Measurements from ENCODE around the gene TRIM47. TPM values are rescaled to one million over a fixed set of nuclear protein-coding genes. Genes with fewer than 3 reads are reported as not detected.
A peak's percentile ranks its signal among the peaks of the same experiment; 100 is the strongest.

Gene TRIM47
- total RNA-seq, 2 donors from 2014 or later: 21.3 to 62.9 TPM

DNA sequence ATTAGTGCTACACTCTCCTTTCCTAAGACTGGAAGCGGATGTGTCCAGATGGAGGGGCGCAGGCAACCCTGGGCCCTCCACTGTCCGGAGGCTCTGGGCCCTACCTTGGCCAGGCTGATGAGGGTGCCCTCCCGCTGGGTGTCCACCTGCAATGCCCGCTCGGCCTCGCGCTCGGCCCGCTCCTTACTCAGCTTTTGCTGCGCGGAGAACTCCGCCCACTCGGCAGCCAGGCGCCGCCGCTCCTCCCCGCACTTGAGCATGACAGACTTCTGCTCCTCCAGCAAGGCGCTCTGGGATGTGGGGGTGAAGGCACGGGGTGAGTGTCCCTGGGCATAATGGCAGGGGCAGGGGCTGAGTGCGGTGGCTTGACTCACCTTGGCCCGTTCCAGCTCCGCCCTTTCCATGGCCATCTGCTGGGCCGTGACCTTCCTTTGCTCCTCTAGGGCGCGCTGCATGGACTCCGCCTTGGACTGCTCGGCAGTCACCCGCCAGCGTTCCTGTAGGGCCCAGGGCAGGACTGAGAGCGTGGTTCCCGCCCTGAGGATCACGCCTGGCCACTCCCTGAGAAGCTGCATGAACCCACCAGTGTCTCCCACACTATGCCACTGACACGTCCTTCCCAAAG, 36.4 kb upstream of the TRIM47 start:
- no peak for TF ChIP-seq POLR2AphosphoS5 (IDR thresholded peaks at IDR 0.05)
- TF ChIP-seq, protein P1, sequence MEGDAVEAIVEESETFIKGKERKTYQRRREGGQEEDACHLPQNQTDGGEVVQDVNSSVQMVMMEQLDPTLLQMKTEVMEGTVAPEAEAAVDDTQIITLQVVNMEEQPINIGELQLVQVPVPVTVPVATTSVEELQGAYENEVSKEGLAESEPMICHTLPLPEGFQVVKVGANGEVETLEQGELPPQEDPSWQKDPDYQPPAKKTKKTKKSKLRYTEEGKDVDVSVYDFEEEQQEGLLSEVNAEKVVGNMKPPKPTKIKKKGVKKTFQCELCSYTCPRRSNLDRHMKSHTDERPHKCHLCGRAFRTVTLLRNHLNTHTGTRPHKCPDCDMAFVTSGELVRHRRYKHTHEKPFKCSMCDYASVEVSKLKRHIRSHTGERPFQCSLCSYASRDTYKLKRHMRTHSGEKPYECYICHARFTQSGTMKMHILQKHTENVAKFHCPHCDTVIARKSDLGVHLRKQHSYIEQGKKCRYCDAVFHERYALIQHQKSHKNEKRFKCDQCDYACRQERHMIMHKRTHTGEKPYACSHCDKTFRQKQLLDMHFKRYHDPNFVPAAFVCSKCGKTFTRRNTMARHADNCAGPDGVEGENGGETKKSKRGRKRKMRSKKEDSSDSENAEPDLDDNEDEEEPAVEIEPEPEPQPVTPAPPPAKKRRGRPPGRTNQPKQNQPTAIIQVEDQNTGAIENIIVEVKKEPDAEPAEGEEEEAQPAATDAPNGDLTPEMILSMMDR (IDR thresholded peaks at IDR 0.05): no peak
- TF ChIP-seq POLR2A (IDR thresholded peaks at IDR 0.05): no peak
- no peak for DNase-seq (ENCODE audit: low spot score)
- no peak overlapping the region for H3K27ac ChIP-seq

DNA sequence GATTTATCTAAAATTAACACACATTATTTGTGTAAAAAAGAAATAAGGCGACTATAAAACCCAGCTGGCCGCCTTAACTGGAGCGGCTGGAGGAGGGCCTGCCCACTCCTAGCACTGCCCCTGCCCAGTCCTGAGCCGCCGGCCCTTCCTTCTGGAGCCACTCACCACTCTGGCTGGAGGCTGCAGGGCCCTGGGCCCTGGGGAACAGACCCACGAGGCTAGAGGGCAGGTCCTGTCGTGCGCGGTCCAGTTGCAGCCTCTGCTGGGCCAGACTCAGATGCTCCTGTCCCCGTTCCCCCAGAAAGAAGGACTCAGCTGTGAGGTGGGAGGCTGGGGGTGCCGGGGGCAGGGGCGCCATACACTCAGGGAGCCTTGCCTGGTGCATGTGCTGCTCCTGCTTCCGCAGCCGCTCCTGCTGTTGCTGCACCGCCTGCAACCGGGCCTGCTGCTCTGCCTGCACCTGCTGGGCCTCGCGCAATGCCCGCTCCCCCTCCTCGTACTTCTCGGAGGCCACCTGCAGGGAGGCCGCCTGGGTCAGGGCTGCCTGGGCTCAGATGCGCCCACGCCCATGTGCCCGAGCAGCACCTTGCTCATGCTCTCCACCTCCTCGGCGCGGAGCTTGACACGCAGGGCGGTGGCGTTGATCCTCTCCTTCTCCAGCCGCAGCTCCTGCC, 35.3 kb upstream of the TRIM47 start:
- TF ChIP-seq, protein P1 (IDR thresholded peaks at IDR 0.05): no peak
- TF ChIP-seq POLR2A (IDR thresholded peaks at IDR 0.05) (no peak), POLR2AphosphoS5 (IDR thresholded peaks at IDR 0.05) (no peak)
- WGBS: 94% methylated on average over 32 of the region's 32 CpGs
- Histone ChIP-seq H3K4me1 (replicated peaks) (peaks cover 14% of the 10 kb centered on the region), H3K27ac (no peak overlapping the region), H3K9me3 (no peaks in the 10 kb centered on the region), H3K36me3 (no peaks in the 10 kb centered on the region), H3K4me3 (no peak overlapping the region), H3K27me3 (replicated peaks; ENCODE audit: insufficient read depth) (no peaks in the 10 kb centered on the region)
- no peak for DNase-seq (ENCODE audit: low spot score)
- intact Hi-C loops (cut with DNase I): no loop called here

More for the DNA sequence above, 36.4 kb upstream of the TRIM47 start:
- no peaks in the 10 kb centered on the region for H3K36me3 ChIP-seq
- peaks cover 8% of the 10 kb centered on the region for H3K4me1 ChIP-seq (replicated peaks)
- 93% methylated on average over 34 of the region's 34 CpGs for WGBS
- H3K27me3 ChIP-seq (replicated peaks; ENCODE audit: insufficient read depth): no peaks in the 10 kb centered on the region
- H3K4me3 ChIP-seq: no peak overlapping the region
- H3K9me3 ChIP-seq: no peaks in the 10 kb centered on the region
- intact Hi-C loops (cut with DNase I): no loop called here

DNA sequence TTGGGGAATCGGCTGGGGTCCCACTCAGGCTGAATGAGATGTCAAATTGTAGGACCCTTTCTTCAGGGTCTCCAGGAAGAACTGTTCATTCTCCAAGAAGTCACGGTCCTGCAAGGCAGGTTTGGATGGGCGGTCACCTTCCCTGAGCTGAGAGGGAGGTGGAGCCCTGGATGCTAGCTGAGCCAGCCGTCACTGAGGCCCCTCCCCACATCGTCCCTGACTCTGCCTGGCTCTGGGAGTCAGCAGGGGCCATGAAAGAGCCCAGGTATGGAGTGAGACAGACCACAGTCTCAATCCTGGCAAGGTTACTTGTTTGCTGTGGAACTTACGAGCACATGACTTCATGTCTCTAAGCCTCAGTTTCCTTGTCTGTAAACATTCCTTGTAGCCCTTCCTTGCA, 32.3 kb upstream of the TRIM47 start:
- Histone ChIP-seq H3K4me3 (no peak overlapping the region), H3K9me3 (no peaks in the 10 kb centered on the region), H3K27me3 (replicated peaks; ENCODE audit: insufficient read depth) (no peaks in the 10 kb centered on the region), H3K36me3 (no peaks in the 10 kb centered on the region), H3K4me1 (replicated peaks) (peaks cover 14% of the 10 kb centered on the region), H3K27ac (peak overlapping the region; percentile 59 to 64)
- intact Hi-C loops (cut with DNase I): no loop called here
- WGBS: 50% methylated on average over 6 of the region's 6 CpGs
- no peak for TF ChIP-seq POLR2A (IDR thresholded peaks at IDR 0.05)
- TF ChIP-seq, protein P1 (IDR thresholded peaks at IDR 0.05): no peak
- peak; percentile 43 for DNase-seq (ENCODE audit: low spot score)

DNA sequence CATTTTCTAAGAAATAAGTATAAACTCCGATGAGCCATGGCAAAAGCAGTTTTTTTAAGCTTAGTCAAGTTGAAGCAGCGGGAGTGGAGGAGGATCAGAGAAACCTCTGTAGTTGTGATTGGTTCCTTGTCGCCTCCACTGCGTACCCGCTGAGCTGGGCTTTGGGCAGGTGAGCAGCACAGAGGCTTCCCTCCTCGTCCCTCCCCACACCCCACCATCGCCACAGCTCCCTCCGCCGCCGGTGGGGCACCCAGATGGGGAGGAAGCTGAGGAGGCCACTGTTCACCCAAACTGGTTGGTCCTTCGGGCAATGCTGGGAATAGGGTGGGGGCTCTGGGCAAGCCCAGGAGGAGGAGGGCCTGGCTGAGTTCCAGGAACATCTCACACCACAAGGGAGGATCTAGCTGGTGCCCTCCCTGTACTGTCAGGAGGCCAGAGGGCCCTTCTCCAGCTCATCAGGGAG, 31.5 kb upstream of the TRIM47 start:
- WGBS: 14% methylated on average over 11 of the region's 11 CpGs
- H3K27ac ChIP-seq: peak overlapping the region; percentile 59 to 64
- peak; percentile 26 for TF ChIP-seq POLR2AphosphoS5 (IDR thresholded peaks at IDR 0.05)
- TF ChIP-seq POLR2A (IDR thresholded peaks at IDR 0.05): no peak
- no peak overlapping the region for H3K4me3 ChIP-seq
- DNase-seq (ENCODE audit: low spot score): peak; percentile 75
- no peaks in the 10 kb centered on the region for H3K36me3 ChIP-seq
- no peaks in the 10 kb centered on the region for H3K9me3 ChIP-seq
- peaks cover 14% of the 10 kb centered on the region for H3K4me1 ChIP-seq (replicated peaks)
- H3K27me3 ChIP-seq (replicated peaks; ENCODE audit: insufficient read depth): no peaks in the 10 kb centered on the region
- intact Hi-C loops (cut with DNase I): no loop called here

DNA sequence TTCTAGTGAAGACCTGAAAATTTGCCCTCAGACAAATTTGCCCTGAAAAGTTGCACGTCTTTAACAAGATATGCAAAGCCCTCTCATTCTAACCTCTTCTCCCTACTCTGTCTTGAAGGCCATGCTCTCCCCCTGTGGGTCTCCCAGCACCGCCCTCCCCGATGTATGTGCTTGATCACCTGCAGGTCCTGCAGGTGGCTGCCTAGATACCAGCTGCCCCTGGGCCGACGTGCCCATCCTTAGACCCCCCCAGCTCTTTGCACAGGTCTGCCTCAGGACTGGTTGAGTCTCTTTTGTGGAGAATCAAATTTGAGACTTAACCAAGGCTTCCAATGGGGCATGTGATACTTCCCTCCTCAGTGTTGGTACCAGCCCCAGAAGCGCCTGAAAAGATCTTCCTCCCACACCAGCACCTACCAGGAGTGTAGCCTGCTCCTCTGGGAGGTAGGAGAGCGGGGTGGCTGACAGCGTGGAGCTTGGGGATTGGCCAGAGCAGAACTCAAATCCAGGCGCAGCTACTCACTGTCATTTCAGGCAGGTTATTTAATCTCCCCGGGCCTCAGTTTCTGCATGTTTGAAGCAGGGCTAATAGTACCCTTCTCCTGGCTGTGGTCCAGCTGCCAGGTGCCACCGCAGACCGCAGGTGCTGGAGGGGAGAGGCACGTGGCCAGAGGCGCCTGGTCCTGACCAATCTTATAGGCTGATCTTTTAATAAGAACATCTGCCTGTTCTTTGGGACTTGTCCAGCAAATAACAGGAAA, 30.9 kb upstream of the TRIM47 start:
- 41% methylated on average over 14 of the region's 14 CpGs for WGBS
- H3K4me1 ChIP-seq (replicated peaks): peaks cover 14% of the 10 kb centered on the region
- intact Hi-C loops (cut with DNase I): no loop called here

More for the DNA sequence above, 30.9 kb upstream of the TRIM47 start:
- H3K36me3 ChIP-seq: no peaks in the 10 kb centered on the region
- peak; percentile 50 for DNase-seq (ENCODE audit: low spot score)
- no peak overlapping the region for H3K4me3 ChIP-seq
- no peaks in the 10 kb centered on the region for H3K9me3 ChIP-seq
- H3K27ac ChIP-seq: peak overlapping the region; percentile 59 to 64
- no peaks in the 10 kb centered on the region for H3K27me3 ChIP-seq (replicated peaks; ENCODE audit: insufficient read depth)
- TF ChIP-seq, protein P1 (IDR thresholded peaks at IDR 0.05): no peak
- TF ChIP-seq POLR2A (IDR thresholded peaks at IDR 0.05): no peak
- TF ChIP-seq POLR2AphosphoS5 (IDR thresholded peaks at IDR 0.05): no peak

All from prostate gland (tissue), 2 donors.